GM21526 (cell line): ENCODE data around the gene CD14.
"Not testable (repeated sequence)": the region's sequence is repeated elsewhere in the genome, so short reads cannot be mapped to it uniquely, and the experiment has no call there.

Experiments used
- ATAC-seq: cut with Tn5 transposase; IDR thresholded peaks from one replicate; pipeline ENCODE4 v1.9.1; 2021; ENCODE audit warnings: moderate library complexity; ENCODE audit not compliant: unreplicated experiment, low FRiP score

Gene CD14

DNA sequence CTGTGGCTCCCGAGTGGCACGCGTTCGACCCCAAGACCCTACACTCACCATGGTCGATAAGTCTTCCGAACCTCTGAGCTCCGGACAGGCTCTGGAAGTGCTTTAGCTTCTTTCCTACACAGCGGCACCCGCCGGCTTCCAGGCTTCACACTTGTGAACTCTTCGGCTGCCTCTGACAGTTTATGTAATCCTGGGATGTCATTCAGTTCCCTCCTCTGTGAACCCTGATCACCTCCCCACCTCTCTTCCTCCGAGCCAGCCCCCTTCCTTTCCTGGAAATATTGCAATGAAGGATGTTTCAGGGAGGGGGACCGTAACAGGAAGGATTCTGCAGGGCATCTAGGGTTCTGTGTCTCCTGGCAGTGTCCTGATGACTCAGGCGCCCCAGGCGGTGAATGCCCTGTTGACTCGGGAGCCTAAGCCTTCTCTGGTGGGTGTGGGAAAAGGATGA, at the start of gene CD14:
CD14 (minus strand) TSS at position 155 of the 451 bp plus-strand sequence; CDS start at position 51, 104 bp downstream.
- ATAC-seq = no peak

DNA sequence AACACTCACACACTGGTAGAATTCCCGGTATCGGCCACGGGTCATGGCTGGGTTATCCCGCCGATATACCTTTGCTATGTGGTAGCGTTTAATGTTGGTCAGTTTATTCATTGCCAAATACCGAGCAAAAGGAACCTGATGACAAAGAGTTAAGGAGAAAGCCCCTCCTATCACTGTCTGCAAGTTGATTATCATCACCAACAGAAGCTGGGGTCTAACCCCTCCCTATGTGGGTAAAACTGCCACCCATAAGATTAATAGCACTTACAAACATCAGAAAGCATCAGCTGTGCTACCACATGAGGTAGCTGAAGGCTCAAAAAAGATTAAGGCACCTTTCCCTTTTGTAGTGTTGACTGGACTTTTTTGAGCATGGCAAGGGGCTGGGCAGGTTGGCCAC, 46.0 kb upstream of the CD14 start:
- ATAC-seq = no peak

DNA sequence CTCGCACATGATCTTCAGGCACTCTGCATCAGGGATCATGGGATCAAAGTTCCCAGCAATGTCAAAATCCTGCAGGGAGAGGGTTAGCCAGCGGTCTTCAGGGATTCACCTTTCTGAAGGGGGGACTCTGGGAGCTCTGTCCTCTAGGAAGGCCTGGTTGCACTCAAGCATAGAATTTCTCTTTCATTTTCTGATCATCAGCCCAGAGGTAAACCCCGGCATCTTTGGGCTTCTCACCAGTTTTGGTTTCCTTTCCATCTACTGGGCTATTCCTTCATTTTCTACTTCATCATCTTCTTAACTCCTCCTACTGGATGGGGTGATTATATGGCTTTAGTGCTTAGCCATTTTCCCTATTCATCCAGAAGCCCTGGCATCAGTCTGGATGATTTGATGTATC, 45.0 kb upstream of the CD14 start:
- no peak for ATAC-seq

DNA sequence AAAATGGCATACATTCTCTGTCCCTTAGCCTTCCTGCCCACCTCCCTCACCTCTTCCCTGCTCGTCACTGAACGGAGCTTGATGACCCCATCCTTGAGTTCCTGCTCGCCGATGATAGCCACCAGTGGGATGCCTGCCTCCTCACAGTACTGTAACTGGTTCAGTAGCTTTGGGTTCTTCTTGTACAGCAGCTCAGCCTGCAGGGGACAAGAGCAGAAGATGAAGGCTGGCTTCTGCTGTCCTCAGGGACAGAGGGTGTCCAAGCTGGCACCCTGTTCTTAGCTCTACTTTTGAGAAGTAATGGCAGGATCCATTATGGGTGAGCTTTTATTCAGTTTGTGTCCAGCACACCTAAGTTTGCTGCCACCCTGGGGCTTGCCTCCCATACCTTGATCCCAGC, 41.7 kb upstream of the CD14 start:
- ATAC-seq = no peak

DNA sequence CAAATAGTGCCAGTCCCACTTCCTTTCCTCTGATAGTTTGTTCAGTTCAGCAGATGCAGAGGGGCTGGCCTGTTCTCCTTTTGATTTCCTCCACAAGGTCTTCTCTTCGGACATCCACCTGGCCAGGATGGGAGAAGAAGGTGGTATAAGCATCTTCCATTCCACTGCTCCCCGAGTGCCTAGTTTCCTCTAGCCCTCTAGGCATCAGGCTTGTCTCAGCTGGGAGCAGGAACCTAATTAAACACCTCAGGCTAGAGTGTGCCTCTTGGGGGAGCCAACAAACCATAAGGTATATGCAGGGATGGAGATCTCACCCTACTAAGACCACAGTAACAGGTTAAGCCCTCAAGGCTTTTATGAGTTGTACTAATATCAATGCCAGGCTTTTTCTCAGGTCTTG, 41.2 kb upstream of the CD14 start:
- ATAC-seq = no peak

DNA sequence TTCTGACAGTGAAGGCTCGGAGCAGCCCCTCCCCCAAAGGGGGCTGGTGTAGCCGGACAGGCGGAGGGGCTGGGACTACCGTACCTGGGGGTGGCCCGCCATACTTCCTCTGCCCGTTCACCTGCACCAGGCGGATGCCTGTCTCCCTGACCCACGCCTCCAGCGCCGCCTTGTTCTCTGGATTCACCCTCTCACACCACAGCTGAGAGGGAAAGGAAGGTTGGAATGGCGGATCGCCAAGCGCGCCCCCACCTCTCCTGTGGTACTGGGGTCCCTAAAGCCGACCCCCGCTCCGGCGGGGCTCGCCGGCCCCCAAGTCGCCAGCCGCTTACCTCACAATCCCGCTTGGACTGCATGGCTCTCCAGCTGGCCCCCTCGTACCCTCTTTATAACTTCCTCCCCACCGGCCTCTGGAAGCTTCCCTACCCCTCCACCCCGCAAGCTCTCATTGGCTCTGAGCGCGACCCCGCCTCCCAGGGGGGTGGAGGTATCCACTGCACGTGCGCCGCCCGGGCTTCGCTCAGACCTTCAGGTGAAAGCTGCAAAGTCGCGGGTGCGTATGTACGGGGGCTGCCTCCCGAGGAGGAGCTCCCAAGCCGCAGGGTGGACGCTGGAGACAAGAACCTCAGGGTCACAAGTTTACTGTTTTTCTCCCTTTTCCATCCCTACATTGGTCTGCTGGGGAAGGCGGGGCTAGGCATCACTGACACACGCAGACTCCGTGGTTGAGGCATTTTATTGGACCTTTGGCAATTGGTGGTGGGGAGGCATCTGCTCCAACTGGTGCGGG, 40.4 kb upstream of the CD14 start, which contains the start of gene DND1:
DND1 (minus strand) TSS at position 390 of the 790 bp plus-strand sequence; CDS start at position 356, 34 bp downstream.
- ATAC-seq = no peak

DNA sequence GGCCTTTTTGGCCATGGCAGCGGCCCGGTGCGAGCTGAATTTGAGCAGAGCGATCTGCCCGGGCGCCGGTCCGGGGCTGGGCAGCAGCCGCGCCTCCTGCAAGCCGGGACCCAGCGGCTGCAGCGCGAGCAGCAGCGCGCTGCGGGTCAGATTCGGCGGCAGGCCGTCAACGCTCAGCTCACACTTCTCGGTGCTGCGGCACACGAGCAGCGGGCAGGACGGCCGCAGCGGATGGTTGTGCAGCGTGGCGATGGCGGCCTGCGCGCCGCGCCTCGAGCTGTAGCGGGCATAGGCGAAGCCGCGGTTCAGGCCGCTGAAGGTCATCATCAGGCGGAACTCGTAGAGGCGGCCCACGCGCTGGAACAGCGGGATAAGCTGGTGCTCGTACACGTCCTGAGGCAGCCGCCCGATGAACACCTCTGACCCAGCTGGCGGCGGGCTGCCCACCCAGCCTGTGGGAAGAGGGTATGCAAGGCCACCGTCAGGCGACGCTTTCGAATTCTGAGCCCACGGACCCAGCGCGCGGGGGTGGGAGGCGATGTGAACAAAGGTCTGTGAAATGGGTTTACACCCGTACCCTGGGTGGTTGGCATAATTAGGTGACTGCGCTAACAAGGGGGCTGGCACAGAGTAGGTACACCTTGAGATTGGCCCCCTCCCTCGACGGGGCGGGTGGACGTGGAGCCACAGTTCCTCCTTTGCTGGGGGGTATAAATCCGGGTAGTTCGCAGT, 39.6 kb upstream of the CD14 start:
- ATAC-seq = no peak

DNA sequence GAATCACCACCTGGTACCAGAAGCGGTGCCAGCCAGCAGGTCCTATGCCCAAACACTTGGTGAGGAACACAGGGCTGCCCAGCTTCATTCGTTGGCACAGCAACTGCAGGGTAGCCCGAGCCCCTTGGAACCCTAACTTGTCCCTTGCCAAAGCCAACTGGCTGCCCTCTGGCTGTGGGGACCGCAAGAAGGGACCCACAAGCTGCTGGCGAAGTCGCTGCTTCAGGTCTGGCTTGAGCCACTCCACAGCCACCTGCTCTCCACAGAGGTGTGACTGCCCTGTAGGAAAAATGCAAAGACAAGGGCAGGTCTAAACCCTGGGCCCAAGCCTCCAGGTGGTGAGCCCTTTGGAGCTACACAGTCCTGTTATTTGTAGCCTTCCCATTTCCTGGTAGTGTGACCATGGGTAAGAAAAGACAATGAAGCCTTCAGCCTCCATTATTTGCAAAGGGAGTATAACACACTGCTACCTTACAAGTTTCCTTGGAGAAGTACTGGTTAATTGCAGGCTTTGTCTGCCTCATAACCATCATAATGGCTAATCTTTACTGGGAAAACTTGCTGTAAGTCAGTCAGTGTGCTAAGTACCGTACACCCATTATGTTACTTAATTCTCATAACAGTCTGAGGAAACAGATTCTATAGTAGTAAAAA, 38.6 kb upstream of the CD14 start:
- no peak for ATAC-seq

DNA sequence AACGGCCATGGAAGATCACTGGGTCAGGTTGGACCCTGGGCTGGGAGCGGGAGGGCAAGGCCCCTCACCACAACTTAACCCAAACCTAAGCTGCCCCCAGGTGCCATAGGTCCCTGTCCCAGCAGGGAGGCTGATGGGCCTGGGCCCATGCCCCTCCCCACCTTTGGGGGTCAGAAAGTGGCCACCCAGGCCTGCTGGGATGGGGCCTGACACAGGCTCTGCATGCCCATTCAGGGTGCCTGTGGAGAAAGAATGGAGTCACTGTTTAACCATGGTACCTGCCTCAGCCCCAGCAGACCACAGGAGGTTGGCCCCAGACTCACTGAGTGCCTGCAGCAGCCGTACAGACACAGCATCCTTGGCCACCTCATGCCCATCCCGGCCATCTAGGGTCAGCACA, 38.1 kb upstream of the CD14 start:
- ATAC-seq = not testable (repeated sequence)

DNA sequence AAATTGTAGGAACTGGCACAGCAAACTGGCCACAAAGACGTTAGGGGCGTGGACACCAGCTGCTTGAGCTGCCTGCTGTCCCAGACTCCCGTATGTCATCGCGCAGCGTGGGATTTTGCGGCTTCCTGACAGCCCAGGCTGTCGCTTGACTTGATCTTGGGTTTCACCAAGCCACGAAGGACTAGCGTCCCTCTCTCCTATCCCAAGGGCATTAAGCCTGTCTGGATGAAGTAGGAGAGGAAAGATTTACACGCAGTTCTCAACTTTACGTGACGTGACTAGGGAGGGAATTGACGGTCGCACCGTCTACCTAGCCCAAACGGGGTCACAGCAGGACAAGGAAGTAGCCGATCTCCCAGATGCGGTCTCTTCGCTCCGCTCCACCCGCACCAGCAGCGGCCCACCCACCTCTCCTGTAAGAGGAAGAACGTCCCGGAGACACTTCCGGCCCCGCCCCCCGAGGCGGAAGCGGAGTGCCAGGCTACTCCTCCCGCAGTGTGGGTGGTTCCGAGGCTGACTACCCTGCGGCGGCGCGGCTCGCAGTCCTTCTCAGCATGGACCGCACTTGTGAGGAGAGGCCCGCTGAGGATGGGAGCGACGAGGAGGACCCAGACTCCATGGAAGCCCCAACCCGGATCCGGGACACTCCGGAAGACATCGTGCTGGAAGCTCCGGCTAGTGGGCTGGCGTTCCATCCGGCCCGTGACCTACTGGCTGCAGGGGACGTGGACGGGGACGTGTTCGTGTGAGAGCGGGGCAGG, 31.6 kb upstream of the CD14 start, which contains the start of gene WDR55:
WDR55 (plus strand) TSS at position 546 of the 761 bp plus-strand sequence; CDS start at position 555, 9 bp downstream.
- ATAC-seq = peak; percentile 95

DNA sequence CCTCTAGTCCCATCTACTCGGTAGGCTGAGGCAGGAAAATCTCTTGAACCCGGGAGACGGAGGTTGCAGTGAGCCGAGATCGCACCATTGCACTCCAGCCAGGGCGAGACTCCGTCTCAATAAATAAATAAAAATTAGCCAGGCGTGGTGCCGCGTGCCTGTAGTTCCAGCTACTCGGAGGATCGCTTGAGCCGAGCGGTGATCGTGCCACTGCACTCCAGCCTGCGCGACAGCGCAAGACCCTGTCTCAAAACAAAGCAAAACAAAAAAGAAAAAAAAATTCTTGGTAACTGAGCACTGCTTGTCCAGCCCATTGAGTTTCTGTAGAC, 31.0 kb upstream of the CD14 start:
- ATAC-seq = no peak

DNA sequence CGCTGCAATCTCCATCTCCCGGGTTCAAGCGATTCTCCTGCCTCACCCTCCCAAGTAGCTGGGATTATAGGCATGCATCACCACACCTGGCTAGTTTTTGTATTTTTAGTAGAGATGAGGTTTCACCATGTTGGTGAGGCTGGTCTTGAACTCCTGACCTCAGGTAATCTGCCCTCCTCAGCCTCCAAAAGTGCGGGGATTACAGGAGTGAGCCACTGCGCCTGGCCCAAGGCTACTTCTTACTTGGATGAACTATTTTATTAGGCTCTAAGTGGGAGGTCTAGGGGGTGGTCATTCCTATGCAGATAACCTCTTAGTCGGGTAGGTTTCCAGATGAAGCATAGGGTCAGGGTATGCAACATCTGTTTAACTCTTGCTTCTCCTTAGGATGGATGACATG, 27.4 kb upstream of the CD14 start:
- not testable (repeated sequence) for ATAC-seq

DNA sequence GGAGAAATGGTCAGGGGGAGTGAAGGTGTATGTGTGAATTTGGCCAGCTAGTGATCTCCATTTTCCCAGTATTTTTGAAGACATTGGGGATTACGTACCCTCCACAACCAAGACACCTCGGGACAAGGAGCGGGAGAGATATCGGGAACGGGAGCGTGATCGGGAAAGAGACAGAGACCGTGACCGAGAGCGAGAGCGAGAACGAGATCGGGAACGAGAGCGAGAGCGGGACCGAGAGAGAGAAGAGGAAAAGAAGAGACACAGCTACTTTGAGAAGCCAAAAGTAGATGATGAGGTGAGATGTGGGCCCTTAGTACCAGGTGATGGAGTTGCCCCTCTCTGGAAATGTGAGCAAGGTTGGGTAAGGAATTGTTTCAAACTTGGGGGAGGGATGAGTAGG, 25.9 kb upstream of the CD14 start:
- no peak for ATAC-seq

DNA sequence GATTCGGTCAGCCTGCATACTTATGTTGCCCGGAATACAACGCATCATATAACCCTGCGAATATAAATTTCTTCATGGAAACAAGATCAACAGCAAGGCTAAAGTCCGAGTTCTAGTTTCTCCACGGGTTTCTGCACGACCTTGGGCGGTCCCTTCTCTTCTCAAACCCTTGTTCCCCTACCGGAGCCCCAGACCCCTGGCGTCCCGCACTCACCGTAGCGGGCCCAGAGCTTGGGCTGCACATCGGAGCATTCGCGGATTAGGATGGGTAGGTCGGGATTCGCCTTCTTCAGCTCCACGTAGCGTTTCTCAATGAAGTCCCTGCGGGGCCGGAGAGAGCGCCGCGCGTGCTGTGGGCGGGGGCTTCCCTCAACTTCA, 14.1 kb upstream of the CD14 start:
- ATAC-seq = peak; percentile 9

DNA sequence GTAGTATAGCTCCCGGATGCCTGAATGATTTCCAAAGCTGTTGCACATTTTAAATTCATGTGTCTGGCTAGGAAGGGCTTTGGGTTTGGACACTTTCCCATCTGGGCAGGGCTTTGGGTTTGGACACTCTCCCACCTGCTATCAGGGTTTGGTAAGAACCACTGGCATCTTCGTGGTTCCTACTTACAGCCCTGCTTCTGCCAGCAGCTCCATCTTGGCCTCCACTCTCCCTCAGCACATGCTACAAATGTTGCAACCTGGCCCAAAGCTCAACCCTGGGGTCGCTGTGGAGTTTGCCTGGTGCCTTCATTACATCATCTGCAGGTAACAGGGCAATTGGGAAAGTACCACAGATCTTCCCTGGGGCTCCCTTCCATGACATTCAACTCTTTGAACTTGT, 9.7 kb upstream of the CD14 start:
- ATAC-seq = no peak

DNA sequence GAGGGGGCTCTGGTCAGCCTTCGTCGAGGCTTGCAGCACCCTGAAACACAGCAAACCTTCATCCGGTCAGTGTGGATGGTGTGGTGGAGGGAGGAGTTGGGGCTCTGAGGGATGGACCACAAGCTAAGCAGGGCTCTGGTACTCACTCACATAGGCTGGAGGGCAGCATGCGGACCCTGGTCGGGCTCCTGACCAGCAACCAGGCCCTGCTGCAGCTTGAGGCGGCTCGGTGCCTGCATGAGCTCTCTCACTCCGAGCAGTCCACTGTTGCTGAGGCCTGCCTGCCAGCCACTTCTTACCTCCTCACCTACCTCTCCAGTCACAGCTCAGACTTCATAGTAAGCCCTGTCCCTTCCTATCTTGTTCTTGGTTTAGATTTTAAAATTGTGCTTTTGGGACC, 8.7 kb upstream of the CD14 start:
- no peak for ATAC-seq

DNA sequence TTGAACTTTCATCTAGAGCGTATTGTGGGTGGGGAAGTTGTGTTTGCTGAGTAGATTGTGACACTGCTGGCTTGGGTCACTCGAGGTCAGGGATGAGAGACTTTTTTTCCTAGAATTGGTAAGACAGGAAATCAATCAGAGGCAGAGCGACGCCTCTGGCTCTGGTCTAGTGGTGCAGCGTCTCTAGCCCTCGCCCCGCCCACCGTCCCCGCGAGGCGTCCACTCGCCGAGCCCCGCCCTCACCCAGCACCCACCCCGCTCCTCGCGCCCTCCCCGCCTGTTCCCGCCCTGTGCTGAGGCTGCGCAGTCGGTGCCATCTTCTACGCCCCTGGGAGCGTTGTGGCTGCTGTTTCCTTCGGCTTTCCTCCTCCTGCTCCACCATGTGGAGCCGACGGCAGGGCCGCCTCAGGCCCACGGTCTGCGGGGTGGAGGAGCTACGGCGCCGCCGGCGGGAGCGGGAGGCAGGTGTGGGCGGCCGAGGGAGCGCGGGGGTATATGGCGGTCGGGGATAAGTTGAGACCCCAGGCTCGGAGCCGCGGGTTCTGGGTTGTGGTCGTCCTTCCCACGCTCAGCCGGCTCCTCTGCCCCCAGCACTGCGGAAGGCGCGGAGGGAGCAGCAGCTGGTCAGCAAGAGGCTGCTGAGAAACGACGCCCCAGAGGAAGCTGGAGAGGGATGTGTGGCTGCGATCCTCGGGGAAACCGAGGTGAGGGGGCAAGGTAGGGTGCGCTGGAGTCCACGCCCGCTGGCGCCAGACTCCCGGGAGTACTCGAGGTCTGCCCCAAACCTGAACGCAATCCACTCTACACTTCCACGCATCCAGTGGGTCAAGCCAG, 6.4 kb upstream of the CD14 start, which contains the start of gene TMCO6:
TMCO6 (plus strand) TSS at position 304 of the 834 bp plus-strand sequence; CDS start at position 381, 77 bp downstream.
- peak; percentile 93 for ATAC-seq

DNA sequence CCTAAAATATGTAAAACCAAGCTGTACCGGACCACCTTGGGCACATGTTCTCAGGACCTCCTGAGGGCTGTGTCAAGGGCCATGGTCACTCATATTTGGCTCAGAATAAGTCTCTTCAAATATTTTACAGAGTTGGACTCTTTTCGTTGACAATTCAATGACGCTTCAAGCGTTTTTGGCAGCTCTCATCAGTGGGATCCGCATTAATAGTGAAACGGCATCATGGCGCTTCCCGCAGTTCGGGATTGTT, 5.8 kb upstream of the CD14 start:
- not testable (repeated sequence) for ATAC-seq

DNA sequence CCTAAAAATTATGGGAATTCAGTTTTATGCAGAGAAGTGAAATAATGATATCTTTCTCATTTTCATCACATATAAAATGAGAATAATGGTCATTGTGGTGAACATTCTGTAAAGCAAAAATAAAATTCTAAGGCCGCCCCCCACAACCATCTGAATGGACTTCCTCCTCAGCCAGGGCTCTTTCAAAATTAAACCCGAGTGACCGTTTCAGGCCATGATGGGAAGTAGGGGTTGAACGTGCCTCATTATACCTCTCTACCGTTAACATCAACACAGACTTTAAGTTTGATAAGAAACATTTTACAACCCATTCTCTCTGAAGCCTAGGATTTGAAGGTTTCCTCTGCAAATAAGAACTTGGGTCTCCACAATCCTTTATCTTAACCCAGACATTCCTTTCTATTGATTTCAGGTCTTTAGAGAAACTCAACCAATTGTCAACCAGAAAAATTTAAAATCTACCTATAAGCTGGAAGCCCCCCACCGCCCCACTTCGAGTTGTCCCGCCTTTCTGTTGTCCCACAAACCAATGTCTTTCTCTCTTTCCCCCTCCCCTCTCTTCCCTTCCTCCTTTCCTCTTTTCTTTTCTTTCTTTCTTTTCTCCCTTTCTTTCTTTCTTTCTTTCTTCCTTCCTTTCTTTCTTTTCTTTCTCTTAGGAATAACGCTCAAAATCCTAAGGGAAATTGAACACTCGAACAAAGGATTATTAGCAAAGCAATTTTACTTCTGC, 4.6 kb upstream of the CD14 start:
- no peak for ATAC-seq
